Astrocyte (in vitro differentiated cells and primary cell): ENCODE measurements around the gene B2M. TPM values are rescaled to one million over a fixed set of nuclear protein-coding genes. Genes with fewer than 3 reads are reported as not detected.

Source experiments
- DNase-seq: peaks from one replicate; pipeline ENCODE4 v3.0.0-alpha.2; 2010; ENCODE audit warnings: low read depth
- FAIRE-seq: peaks from 2 replicates; lab custom pipeline; 2011; peaks lifted over from hg19 to GRCh38; lab: Jason Lieb, UNC
- H2AFZ ChIP-seq: 2 replicates; pipeline ENCODE4 v1.6.0; 2012; ENCODE audit warnings: low read depth, low read length, inconsistent platforms
- H3K27ac ChIP-seq: 2 replicates; pipeline ENCODE4 v1.5.1; 2011; ENCODE audit warnings: low read depth, low read length, inconsistent platforms
- H3K27me3 ChIP-seq: 2 replicates; pipeline ENCODE4 v1.6.0; 2011; ENCODE audit warnings: low read length, inconsistent platforms; ENCODE audit not compliant: insufficient read depth
- H3K36me3 ChIP-seq: 2 replicates; pipeline ENCODE4 v1.5.1; 2011; ENCODE audit warnings: low read length, inconsistent platforms; ENCODE audit not compliant: insufficient read depth
- H3K4me1 ChIP-seq: 2 replicates; pipeline ENCODE4 v1.5.1; 2011; ENCODE audit warnings: low read length, inconsistent platforms; ENCODE audit not compliant: insufficient read depth
- H3K4me2 ChIP-seq: 2 replicates; pipeline ENCODE4 v1.6.0; 2012; ENCODE audit warnings: low read length, inconsistent platforms
- H3K4me3 ChIP-seq: 2 replicates; pipeline ENCODE4 v1.5.1; 2011; ENCODE audit warnings: low read depth, mild to moderate bottlenecking, low read length, inconsistent platforms; ENCODE audit not compliant: insufficient read depth
- H3K79me2 ChIP-seq: 2 replicates; pipeline ENCODE4 v1.6.0; 2012; ENCODE audit warnings: mild to moderate bottlenecking, low read length, inconsistent platforms; ENCODE audit not compliant: insufficient read depth
- H3K9ac ChIP-seq: 2 replicates; pipeline ENCODE4 v1.6.0; 2012; ENCODE audit warnings: mild to moderate bottlenecking, low read length, inconsistent platforms
- H3K9me3 ChIP-seq: 2 replicates; pipeline ENCODE4 v1.5.1; 2012; ENCODE audit warnings: low read depth, mild to moderate bottlenecking, low read length, inconsistent platforms; ENCODE audit not compliant: insufficient read depth
- H4K20me1 ChIP-seq: 2 replicates; pipeline ENCODE4 v1.6.0; 2012; ENCODE audit warnings: low read length, inconsistent platforms; ENCODE audit not compliant: insufficient read depth
- H3K27ac Mint-ChIP-seq: one replicate; pipeline ENCODE4 v1.8.0; 2021; ENCODE audit warnings: mild to moderate bottlenecking, mixed read lengths; ENCODE audit not compliant: unreplicated experiment
- H3K27me3 Mint-ChIP-seq: one replicate; pipeline ENCODE4 v1.8.0; 2021; ENCODE audit warnings: low read depth, mixed read lengths; ENCODE audit not compliant: unreplicated experiment
- H3K36me3 Mint-ChIP-seq: one replicate; pipeline ENCODE4 v1.8.0; 2021; ENCODE audit warnings: low read depth, mixed read lengths; ENCODE audit not compliant: unreplicated experiment
- H3K4me1 Mint-ChIP-seq: one replicate; pipeline ENCODE4 v1.8.0; 2021; ENCODE audit warnings: low read depth, mixed read lengths; ENCODE audit not compliant: unreplicated experiment
- H3K4me3 Mint-ChIP-seq: one replicate; pipeline ENCODE4 v1.8.0; 2021; ENCODE audit warnings: mild to moderate bottlenecking, moderate library complexity, mixed read lengths; ENCODE audit not compliant: unreplicated experiment
- H3K9me3 Mint-ChIP-seq: one replicate; pipeline ENCODE4 v1.8.0; 2021; ENCODE audit warnings: mild to moderate bottlenecking, mixed read lengths; ENCODE audit not compliant: unreplicated experiment
- CTCF ChIP-seq: IDR thresholded peaks from 2 replicates; pipeline ENCODE4 v1.5.1; 2011; ENCODE audit warnings: low read depth, mild to moderate bottlenecking, inconsistent platforms, low read length, moderate library complexity; ENCODE audit not compliant: insufficient read depth
- EZH2 ChIP-seq: IDR thresholded peaks from 2 replicates; pipeline ENCODE4 v1.6.1; 2012; ENCODE audit warnings: mild to moderate bottlenecking, low read length, inconsistent platforms; ENCODE audit not compliant: insufficient read depth
- total RNA-seq: library from RNA; stranded (reverse); gene quantifications from 2 replicates; pipeline ENCODE4 v1.2.1, GENCODE V29; 2021

Gene B2M
- total RNA-seq, 1 donor from 2014 or later, result 1,708 TPM

- H3K27me3 Mint-ChIP-seq, result no peaks in the 10 kb centered on the region
- Histone ChIP-seq H3K4me1 (no peaks in the 10 kb centered on the region), H3K36me3 (no peaks in the 10 kb centered on the region), H3K79me2 (no peaks in the 10 kb centered on the region), H3K9ac (no peak overlapping the region), H3K27ac (no peak overlapping the region), H4K20me1 (no peaks in the 10 kb centered on the region), H2AFZ (no peak overlapping the region), H3K9me3 (no peaks in the 10 kb centered on the region), H3K27me3 (no peaks in the 10 kb centered on the region), H3K4me3 (no peak overlapping the region), H3K4me2 (no peak overlapping the region)
- H3K4me3 Mint-ChIP-seq, result no peak overlapping the region
- no peak for DNase-seq
- no peaks in the 10 kb centered on the region for H3K4me1 Mint-ChIP-seq
- no peak for FAIRE-seq
- H3K9me3 Mint-ChIP-seq, result peaks cover 6% of the 10 kb centered on the region
- TF ChIP-seq CTCF (no peak), EZH2 (no peak)
- H3K27ac Mint-ChIP-seq, result no peak overlapping the region
- peaks cover 4% of the 10 kb centered on the region for H3K36me3 Mint-ChIP-seq
Observed at GRCh38 chr15:44705986-44706385, 5.3 kb upstream of the B2M start.

GRCh38 chr15:44706401-44706800 lies 4.9 kb upstream of the B2M start:
- no peaks in the 10 kb centered on the region for H3K4me1 ChIP-seq
- no peaks in the 10 kb centered on the region for H3K36me3 ChIP-seq
- no peaks in the 10 kb centered on the region for H3K27me3 ChIP-seq
- H3K27ac ChIP-seq, result no peak overlapping the region
- H3K9me3 Mint-ChIP-seq, result peaks cover 6% of the 10 kb centered on the region
- no peaks in the 10 kb centered on the region for H3K4me1 Mint-ChIP-seq
- H3K27me3 Mint-ChIP-seq, result no peaks in the 10 kb centered on the region
- peaks cover 1% of the 10 kb centered on the region for H3K79me2 ChIP-seq
- no peak for DNase-seq
- H3K9me3 ChIP-seq, result no peaks in the 10 kb centered on the region
- no peak overlapping the region for H3K4me3 ChIP-seq
- no peak for FAIRE-seq
- H3K4me3 Mint-ChIP-seq, result no peak overlapping the region
- TF ChIP-seq EZH2, result no peak
- TF ChIP-seq CTCF, result no peak
- H3K9ac ChIP-seq, result no peak overlapping the region
- H4K20me1 ChIP-seq, result no peaks in the 10 kb centered on the region
- peaks cover 4% of the 10 kb centered on the region for H3K36me3 Mint-ChIP-seq
- H2AFZ ChIP-seq, result no peak overlapping the region
- H3K4me2 ChIP-seq, result no peak overlapping the region
- no peak overlapping the region for H3K27ac Mint-ChIP-seq

- Histone ChIP-seq H3K79me2 (peaks cover 8% of the 10 kb centered on the region), H3K36me3 (no peaks in the 10 kb centered on the region), H3K4me3 (no peak overlapping the region), H2AFZ (no peak overlapping the region), H3K4me1 (no peaks in the 10 kb centered on the region), H3K9ac (no peak overlapping the region), H3K4me2 (no peak overlapping the region), H4K20me1 (peaks cover 3% of the 10 kb centered on the region), H3K9me3 (no peaks in the 10 kb centered on the region), H3K27ac (no peak overlapping the region), H3K27me3 (no peaks in the 10 kb centered on the region)
- DNase-seq, result no peak
- no peak for FAIRE-seq
- Mint-ChIP-seq H3K9me3 (peaks cover 5% of the 10 kb centered on the region), H3K36me3 (peaks cover 4% of the 10 kb centered on the region), H3K4me1 (no peaks in the 10 kb centered on the region), H3K27ac (no peak overlapping the region), H3K4me3 (no peak overlapping the region), H3K27me3 (no peaks in the 10 kb centered on the region)
- TF ChIP-seq EZH2, result no peak
- TF ChIP-seq CTCF, result no peak
Observed at GRCh38 chr15:44706946-44707636, 4.2 kb upstream of the B2M start.
